ENCODE results near the gene ACTR6. TPM values are rescaled to one million over a fixed set of nuclear protein-coding genes. Genes with fewer than 3 reads are reported as not detected.

Gene ACTR6
- total and polyA plus RNA-seq, 2 of the 4 experiments (the other 2 are of a cell fraction) = 9.7 to 10.2 TPM

GRCh38 chr12:100248886-100249285, 48.3 kb downstream of the ACTR6 start:
- H3K9me1 ChIP-seq (ENCODE audit: insufficient read depth, low read length) = no peaks in the 10 kb centered on the region
- no peak overlapping the region for H3K56ac ChIP-seq (ENCODE audit: extremely low read depth, insufficient read depth, low read length)
- no peak overlapping the region for H2AFZ ChIP-seq (replicated peaks; ENCODE audit: low read length, poor library complexity)
- no peaks in the 10 kb centered on the region for H3K9me3 ChIP-seq (ENCODE audit: control insufficient read depth, insufficient read depth, low read length)
- H3K4me3 ChIP-seq (ENCODE audit: insufficient read depth, low read depth, low read length) = no peak overlapping the region
- H3K14ac ChIP-seq (replicated peaks; ENCODE audit: low read depth, low read length) = no peak overlapping the region
- H4K8ac ChIP-seq (ENCODE audit: low read depth in 2 of 2, low read length in 2 of 2) = no peak overlapping the region
- H3K23ac ChIP-seq (ENCODE audit: low read depth, low read length) = no peak overlapping the region
- H3K18ac ChIP-seq (ENCODE audit: low read depth, low read length) = no peak overlapping the region
- H3K36me3 ChIP-seq (ENCODE audit: control insufficient read depth, insufficient read depth, low read length) = no peaks in the 10 kb centered on the region
- intact Hi-C loops (cut with micrococcal nuclease) (loop anchor here (10.0 kb wide), 1 partner anchor 1684 kb away; no protein-coding TSS in a partner anchor), in situ Hi-C loops (cut with MboI; ENCODE audit: low sequenced_read_pairs) (loop anchor here (10.0 kb wide), 1 partner anchor 486 kb away; no protein-coding TSS in a partner anchor), dilution Hi-C loops (cut with HindIII; ENCODE audit: low sequenced_read_pairs, unreplicated experiment) (no loop called here)
- H3K4me1 ChIP-seq (ENCODE audit: control insufficient read depth, insufficient read depth, low read length) = no peaks in the 10 kb centered on the region
- CTCF ChIA-PET = interaction anchor here (1.0 kb wide), 1 partner anchor 74 kb away, joined by 3 read pairs; no protein-coding TSS in a partner anchor
- TF ChIP-seq NFE2L2 (IDR thresholded peaks at IDR 0.05; ENCODE audit: low read depth, low read length) = no peak
- no peak for TF ChIP-seq FOS (IDR thresholded peaks at IDR 0.05; ENCODE audit: low read depth, low read length)
- TF ChIP-seq MXI1 (IDR thresholded peaks at IDR 0.05; ENCODE audit: borderline replicate concordance, low read depth, low read length) = no peak
- TF ChIP-seq CEBPB (IDR thresholded peaks at IDR 0.05; ENCODE audit: low read depth, low read length) = 0 out of 2 replicates have a peak, but pooled peaks have one; percentile 5
- H2BK120ac ChIP-seq (ENCODE audit: low read depth, low read length) = no peak overlapping the region; the same call in 1 of the 2 replicates
- no peak overlapping the region for H3K27ac ChIP-seq (ENCODE audit: insufficient read depth, low read length)
- H4K20me1 ChIP-seq (ENCODE audit: insufficient read depth, low read length) = no peaks in the 10 kb centered on the region
- no peak overlapping the region for H4K5ac ChIP-seq (ENCODE audit: low read depth, low read length)
- ATAC-seq (ENCODE audit: low read depth) (peak; percentile 81), DNase-seq (peak; percentile 45)
- no peak overlapping the region for H3K9ac ChIP-seq (ENCODE audit: low read depth, low read length)
- no peak overlapping the region for H2BK5ac ChIP-seq (ENCODE audit: low read depth, low read length, poor library complexity, severe bottlenecking)
- no peak overlapping the region for H2BK15ac ChIP-seq (ENCODE audit: low read depth, low read length)
- no peak overlapping the region for H2BK20ac ChIP-seq (ENCODE audit: low read depth, low read length)
- H3K4me2 ChIP-seq (ENCODE audit: low read depth, low read length) = no peak overlapping the region
- H3K79me1 ChIP-seq (ENCODE audit: low read depth in 1 of 2, low read length in 2 of 2) = no peaks in the 10 kb centered on the region
- no peak overlapping the region for H4K91ac ChIP-seq (ENCODE audit: insufficient read depth, low read depth, low read length)
- POLR2A ChIA-PET (ENCODE audit: unreplicated experiment) = no interaction called here
- H2AK9ac ChIP-seq (replicated peaks; ENCODE audit: low read depth, low read length, poor library complexity) = no peak overlapping the region
- no peak overlapping the region for H3K4ac ChIP-seq (ENCODE audit: low read depth, low read length)
- no peak overlapping the region for H2AK5ac ChIP-seq (ENCODE audit: low read depth, low read length)
- BruUV-seq (replicated peaks) = no TSS peak
- no peaks in the 10 kb centered on the region for H3K27me3 ChIP-seq (ENCODE audit: control insufficient read depth, insufficient read depth, low read length)

Measured in IMR-90 (cell line).